Eye (tissue), 1 donor: Measurements from ENCODE around the gene FGR.
A peak's percentile ranks its signal among the peaks of the same experiment; 100 is the strongest.

Experiments used
- DNase-seq: peaks from one replicate; pipeline ENCODE4 v3.0.0-alpha.2; 2015

The FGR gene

GRCh38 chr1:27585684-27586083, 49.3 kb downstream of the FGR start:
- DNase-seq: peak; percentile 1

GRCh38 chr1:27584453-27584852, 50.5 kb downstream of the FGR start:
- DNase-seq: no peak

GRCh38 chr1:27583479-27583878, 51.5 kb downstream of the FGR start:
- DNase-seq: peak; percentile 1

- DNase-seq: no peak
Measured at GRCh38 chr1:27581823-27582243, 53.2 kb downstream of the FGR start.

GRCh38 chr1:27577504-27578188, 57.3 kb downstream of the FGR start:
- DNase-seq: peak; percentile 62

GRCh38 chr1:27576806-27577227, 58.2 kb downstream of the FGR start:
- DNase-seq: peak; percentile 40

- peak; percentile 70 for DNase-seq
Measured at GRCh38 chr1:27575840-27576331, 59.1 kb downstream of the FGR start.

- peak; percentile 88 for DNase-seq
Measured at GRCh38 chr1:27574871-27575831, 59.8 kb downstream of the FGR start.

- peak; percentile 32 for DNase-seq
Measured at GRCh38 chr1:27574001-27574781, 60.8 kb downstream of the FGR start.

- peak; percentile 88 for DNase-seq
Measured at GRCh38 chr1:27572679-27573426, 62.1 kb downstream of the FGR start.

GRCh38 chr1:27572019-27572678, 62.8 kb downstream of the FGR start:
- no peak for DNase-seq

- peak; percentile 91 for DNase-seq
Measured at GRCh38 chr1:27571439-27572018, 63.5 kb downstream of the FGR start.

- DNase-seq: peak; percentile 61
Measured at GRCh38 chr1:27570784-27571183, 64.2 kb downstream of the FGR start.

GRCh38 chr1:27570356-27570755, 64.6 kb downstream of the FGR start:
- no peak for DNase-seq

GRCh38 chr1:27569506-27570291, 65.3 kb downstream of the FGR start:
- peak; percentile 19 for DNase-seq

GRCh38 chr1:27569088-27569460, 65.9 kb downstream of the FGR start:
- DNase-seq: peak; percentile 51

GRCh38 chr1:27568300-27569087, 66.5 kb downstream of the FGR start:
- DNase-seq: peak; percentile 95

- no peak for DNase-seq
Measured at GRCh38 chr1:27567971-27568299, 67.0 kb downstream of the FGR start.

GRCh38 chr1:27567146-27567526, 67.8 kb downstream of the FGR start:
- peak; percentile 94 for DNase-seq
